Measurements from ENCODE around the gene ISG20L2. TPM values are rescaled to one million over a fixed set of nuclear protein-coding genes. Genes with fewer than 3 reads are reported as not detected.

The ISG20L2 gene
- total RNA-seq, 1 experiment from 2014 or later = 14.3 TPM

DNA sequence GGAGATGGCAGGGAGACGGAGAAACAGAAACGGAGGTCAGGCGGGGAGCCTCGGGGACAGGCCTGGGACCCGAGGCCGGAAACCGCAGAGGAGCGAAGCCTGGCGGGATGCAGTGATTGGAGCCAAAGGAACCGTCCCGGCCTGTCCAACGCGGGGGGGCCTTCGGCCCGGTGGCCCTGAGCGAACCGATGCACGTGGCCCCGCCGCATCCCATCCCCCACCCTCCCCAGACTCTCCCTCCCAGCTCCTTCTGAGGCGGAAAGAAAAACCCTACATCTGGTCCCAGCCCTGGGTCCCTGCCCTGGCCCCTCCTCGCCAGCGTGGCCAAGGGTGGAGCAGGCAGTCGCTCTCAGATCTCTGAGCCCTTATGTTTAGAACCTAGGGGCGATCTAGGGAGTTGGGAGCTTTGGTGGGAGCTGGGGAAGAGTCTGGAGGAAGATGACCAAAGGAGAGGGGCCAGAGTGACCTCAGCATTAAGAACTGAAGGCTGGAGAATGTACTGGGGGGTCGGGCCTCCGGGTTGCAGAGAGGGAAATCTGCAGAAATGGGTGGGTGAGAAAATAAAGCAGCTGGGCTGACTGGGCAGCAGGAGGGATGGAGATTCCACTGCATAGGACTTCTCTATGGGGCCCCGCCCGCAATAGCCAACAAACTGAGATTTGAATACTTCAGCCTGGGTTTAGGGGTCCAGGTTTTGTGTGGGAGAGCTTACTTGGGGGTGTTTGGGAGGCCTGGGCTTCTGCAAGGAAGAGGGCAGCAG is 21.7 kb downstream of the ISG20L2 start:
- DNase-seq (ENCODE audit: low read depth) = peak; percentile 87

DNA sequence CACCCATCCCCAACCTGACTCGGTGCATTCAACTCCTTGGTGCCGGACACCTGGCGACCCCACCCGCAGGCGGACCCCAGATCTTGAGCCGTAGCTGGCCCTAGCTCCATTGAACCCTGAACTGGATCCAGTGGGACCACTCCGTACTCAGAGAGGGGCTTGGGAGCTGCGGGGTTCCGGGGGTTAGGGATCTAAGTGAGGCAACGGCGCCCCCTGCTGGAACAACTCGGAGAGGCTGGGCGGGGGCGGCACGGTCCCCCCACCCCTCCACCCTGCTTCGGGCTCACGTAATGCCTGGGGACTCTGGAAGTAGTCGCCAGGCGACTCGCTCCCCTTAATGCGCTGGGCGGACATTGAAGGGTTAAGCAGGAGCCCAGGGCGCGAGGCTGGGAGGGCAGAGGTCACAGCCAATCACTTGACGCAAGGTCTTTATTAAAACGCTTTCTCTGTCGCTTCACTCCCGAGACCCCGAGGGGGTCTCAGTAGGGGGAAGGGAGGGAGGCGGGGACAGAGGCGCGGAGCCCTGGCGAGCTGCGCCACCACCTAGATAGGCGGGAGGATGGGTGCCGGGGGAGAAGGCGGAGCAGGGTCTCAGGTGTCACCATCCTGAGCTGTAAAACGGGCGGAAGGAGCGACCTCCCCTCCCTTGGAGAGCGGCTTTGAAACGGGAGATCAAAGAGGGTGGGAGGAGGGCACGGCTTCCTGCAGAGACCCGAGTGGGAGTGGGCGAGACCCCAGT is 22.5 kb downstream of the ISG20L2 start:
- peak; percentile 63 for DNase-seq (ENCODE audit: low read depth)

- peak; percentile 44 for DNase-seq (ENCODE audit: low read depth)
Observed at GRCh38 chr1:156705321-156705917, 23.1 kb downstream of the ISG20L2 start, which contains the start of gene CRABP2. Gene CRABP2, minus strand, starts transcription at chr1:156705583. Its CDS starts 137 bp downstream, at chr1:156705446.

DNA sequence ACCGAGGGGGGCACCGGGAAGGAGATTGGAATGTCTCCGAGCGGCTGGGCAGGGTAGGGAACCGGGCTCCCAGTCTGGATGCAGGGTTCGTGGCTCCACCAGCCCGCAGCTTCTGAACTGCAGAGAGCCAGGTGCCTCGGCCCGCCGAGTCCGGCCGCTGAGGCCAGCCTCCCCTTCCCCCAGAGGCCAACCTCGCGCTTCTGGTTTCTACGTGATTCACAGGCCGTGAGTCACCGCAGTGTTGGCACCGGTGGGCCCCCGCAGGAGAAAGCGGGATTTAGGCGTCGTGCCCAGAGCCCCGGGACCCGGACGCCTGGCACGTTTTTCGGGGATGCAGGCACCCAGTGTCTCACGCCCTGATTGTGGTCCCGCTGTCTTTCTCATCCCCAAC is 23.6 kb downstream of the ISG20L2 start:
- peak; percentile 78 for DNase-seq (ENCODE audit: low read depth)

- DNase-seq (ENCODE audit: low read depth) = no peak
Observed at GRCh38 chr1:156704166-156704711, 24.3 kb downstream of the ISG20L2 start.

DNA sequence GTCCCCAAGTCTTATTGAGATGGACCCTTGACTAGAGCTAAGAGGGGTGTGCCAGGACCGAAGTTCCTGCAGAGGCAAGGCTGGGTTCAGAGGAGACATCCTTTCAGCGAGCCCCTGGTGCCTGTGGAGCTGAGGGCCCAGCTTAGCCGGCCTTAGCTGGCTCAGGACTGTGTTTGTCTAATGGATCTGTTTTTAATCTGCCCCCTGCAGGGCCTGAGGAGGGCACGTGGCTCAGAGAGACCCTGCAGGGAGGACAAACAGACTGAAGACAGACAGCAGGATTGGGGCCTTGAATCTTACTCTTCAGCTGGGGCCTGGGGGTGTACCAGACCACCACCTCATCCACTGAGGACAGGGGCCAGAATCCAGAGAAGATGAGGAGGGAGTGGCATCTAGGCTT is 24.8 kb downstream of the ISG20L2 start:
- no peak for DNase-seq (ENCODE audit: low read depth)

- no peak for DNase-seq (ENCODE audit: low read depth)
Observed at GRCh38 chr1:156703336-156703735, 25.2 kb downstream of the ISG20L2 start.

GRCh38 chr1:156700736-156701531 is 27.6 kb downstream of the ISG20L2 start:
- no peak for DNase-seq (ENCODE audit: low read depth)

GRCh38 chr1:156698995-156699394 is 29.6 kb downstream of the ISG20L2 start:
- no peak for DNase-seq (ENCODE audit: low read depth)

DNA sequence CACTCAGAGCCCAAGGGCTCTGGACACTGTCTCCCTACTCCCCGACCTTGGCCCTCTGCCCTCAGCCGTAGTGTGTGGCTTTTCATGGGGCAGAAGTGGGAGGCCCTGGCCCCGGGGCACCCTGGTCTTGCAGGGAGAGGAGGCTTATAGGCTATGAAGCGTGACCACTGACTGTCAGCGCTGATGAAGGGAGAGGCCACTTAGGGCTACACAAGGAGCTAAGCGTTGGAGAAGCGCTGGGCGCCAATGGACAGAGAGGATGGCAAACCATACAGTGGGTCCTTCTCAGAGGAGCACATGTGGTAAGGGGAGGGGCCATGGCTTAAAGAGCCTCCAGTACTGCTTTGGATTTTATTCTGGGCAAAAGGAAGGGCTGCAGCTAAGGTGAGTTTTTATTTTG is 31.1 kb downstream of the ISG20L2 start:
- peak; percentile 56 for DNase-seq (ENCODE audit: low read depth)

DNA sequence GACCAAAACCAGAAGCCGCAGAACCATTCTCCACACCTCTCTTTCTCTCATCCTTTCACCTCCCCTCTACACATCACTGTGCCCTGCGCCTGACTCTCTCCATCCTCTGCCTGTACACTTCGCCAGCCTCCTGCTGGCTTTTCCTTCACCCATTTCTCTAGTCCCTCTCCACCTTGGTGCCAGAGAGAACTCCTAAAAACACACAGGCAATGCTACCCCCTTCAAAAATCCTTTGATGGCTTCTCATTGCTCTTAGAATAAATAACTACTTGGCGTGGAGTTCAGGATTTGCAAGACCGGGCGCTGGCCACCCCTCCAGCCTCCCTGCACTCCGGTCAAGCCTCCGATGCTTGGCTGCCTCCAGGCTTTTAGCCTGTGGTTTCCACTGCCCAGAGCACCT is 31.8 kb downstream of the ISG20L2 start:
- no peak for DNase-seq (ENCODE audit: low read depth)

DNA sequence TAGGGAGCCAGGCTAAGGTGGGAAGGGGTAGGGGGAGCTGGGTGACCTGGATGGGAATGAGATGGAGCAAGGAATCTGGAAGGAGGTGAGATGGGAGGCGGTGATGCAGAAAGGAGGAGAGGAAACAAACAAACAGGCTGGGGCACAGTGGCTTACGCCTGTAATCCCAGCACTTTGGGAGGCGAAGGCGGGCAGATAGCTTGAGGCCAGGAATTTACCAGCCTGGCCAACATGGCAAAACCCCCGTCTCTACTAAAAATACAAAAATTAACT is 33.9 kb downstream of the ISG20L2 start:
- DNase-seq (ENCODE audit: low read depth) = no peak

- no peak for DNase-seq (ENCODE audit: low read depth)
Observed at GRCh38 chr1:156693848-156694689, 34.5 kb downstream of the ISG20L2 start.

- DNase-seq (ENCODE audit: low read depth) = no peak
Observed at GRCh38 chr1:156692925-156693847, 35.4 kb downstream of the ISG20L2 start.

GRCh38 chr1:156692441-156692924 is 36.1 kb downstream of the ISG20L2 start:
- DNase-seq (ENCODE audit: low read depth) = no peak

GRCh38 chr1:156691665-156692440 is 36.7 kb downstream of the ISG20L2 start:
- peak; percentile 61 for DNase-seq (ENCODE audit: low read depth)

DNA sequence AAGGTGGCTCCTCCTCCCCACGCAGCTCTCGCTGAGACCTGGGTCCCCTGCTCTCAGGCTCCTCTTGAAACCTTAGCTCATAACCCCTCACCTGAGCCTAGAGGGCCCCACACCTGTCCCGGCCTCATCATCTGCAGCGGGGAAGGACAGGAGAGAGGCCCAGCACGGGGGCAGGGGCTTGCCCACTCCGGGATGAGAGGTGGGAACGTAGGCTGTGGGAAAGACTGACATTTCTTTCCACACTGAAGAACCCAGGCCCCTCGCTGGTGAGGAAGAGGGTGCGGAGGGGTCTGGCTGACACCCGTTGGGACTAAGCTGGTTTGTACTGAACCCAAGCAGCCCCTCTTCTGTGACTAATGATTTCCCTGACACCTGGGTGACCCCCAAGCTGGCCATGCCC is 37.4 kb downstream of the ISG20L2 start:
- no peak for DNase-seq (ENCODE audit: low read depth)

DNA sequence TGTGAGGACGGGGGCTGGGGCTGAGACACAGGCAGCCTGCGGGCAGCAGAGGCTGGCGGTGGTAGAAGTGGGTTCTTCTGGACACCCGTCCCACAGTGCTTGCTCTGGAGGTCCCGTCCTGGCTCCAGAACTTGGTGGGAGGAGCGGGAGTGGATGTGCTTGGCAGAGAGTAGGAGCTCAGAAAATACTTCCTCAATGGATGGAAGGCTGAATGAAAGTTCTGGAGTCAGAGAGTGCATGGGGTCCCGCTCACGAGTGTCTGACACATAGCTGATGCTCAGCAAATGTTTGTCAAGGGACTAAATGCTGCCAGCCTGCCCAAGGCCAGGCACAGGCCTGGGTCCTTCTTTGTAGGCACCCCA is 37.9 kb downstream of the ISG20L2 start:
- no peak for DNase-seq (ENCODE audit: low read depth)

All from RPMI7951 (cell line).